Tibial artery (tissue), 4 donors: ENCODE results near the gene PPP1R3D.

ENCODE experiments used
- DNase-seq, 2 donors: peaks; one replicate each; pipeline ENCODE4 v3.0.0-alpha.2; 2019
- H3K27ac ChIP-seq, 2 donors: fragments of 200-600 bp; sonication (generic) in 1 of 2; 1 replicate in 1 of 2; 2 replicates in 1 of 2; pipeline ENCODE4 v1.5.1; 2018 to 2019; ENCODE audit warnings: mild to moderate bottlenecking in 1 of 2
- H3K27me3 ChIP-seq, 2 donors: fragments of 200-600 bp; sonication (generic) in 1 of 2; one replicate each; pipeline versions ENCODE4 v1.5.1 to v1.6.0; 2016 to 2019
- H3K36me3 ChIP-seq, 3 donors: fragments of 200-600 bp; sonication (generic) in 2 of 3; one replicate each; pipeline ENCODE4 v1.5.1; 2016 to 2019; ENCODE audit warnings: mild to moderate bottlenecking in 2 of 3
- H3K4me1 ChIP-seq, 4 donors: fragments of 200-600 bp; sonication (generic) in 2 of 4; 1 replicate in 3 of 4; 2 replicates in 1 of 4; pipeline ENCODE4 v1.5.1; 2016 to 2019
- H3K4me3 ChIP-seq, 2 donors: fragments of 200-600 bp; sonication (generic) in 1 of 2; 1 replicate in 1 of 2; 2 replicates in 1 of 2; pipeline ENCODE4 v1.5.1; 2018 to 2019; ENCODE audit warnings: mild to moderate bottlenecking in 2 of 2
- H3K9me3 ChIP-seq, 3 donors: fragments of 200-600 bp; sonication (generic) in 1 of 3; one replicate each; pipeline ENCODE4 v1.5.1; 2016 to 2019
- intact Hi-C: fragments of 100-400 bp; cut with DNase I; formaldehyde crosslinking; loops from one replicate; pipeline ENCODE4 v1.15.0; 2023; ENCODE audit warnings: low total_unique reads
- TF ChIP-seq, protein P1 (sequence below), 2 experiments: fragments of 200-600 bp in 1 of 2; fragments of 450-650 bp in 1 of 2; IDR thresholded peaks; one replicate each; pipeline ENCODE4 v1.5.1; 2017 to 2019; ENCODE audit warnings: antibody characterized with exemption in 2 of 2, mild to moderate bottlenecking in 1 of 2, moderate library complexity in 1 of 2

Gene PPP1R3D

GRCh38 chr20:59912609-59913008 is 27.5 kb downstream of the PPP1R3D start:
- H3K4me1 ChIP-seq: no peaks in the 10 kb centered on the region
- intact Hi-C loops: no loop called here
- TF ChIP-seq, protein P1, sequence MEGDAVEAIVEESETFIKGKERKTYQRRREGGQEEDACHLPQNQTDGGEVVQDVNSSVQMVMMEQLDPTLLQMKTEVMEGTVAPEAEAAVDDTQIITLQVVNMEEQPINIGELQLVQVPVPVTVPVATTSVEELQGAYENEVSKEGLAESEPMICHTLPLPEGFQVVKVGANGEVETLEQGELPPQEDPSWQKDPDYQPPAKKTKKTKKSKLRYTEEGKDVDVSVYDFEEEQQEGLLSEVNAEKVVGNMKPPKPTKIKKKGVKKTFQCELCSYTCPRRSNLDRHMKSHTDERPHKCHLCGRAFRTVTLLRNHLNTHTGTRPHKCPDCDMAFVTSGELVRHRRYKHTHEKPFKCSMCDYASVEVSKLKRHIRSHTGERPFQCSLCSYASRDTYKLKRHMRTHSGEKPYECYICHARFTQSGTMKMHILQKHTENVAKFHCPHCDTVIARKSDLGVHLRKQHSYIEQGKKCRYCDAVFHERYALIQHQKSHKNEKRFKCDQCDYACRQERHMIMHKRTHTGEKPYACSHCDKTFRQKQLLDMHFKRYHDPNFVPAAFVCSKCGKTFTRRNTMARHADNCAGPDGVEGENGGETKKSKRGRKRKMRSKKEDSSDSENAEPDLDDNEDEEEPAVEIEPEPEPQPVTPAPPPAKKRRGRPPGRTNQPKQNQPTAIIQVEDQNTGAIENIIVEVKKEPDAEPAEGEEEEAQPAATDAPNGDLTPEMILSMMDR (IDR thresholded peaks at IDR 0.05): no peak
- H3K36me3 ChIP-seq: no peaks in the 10 kb centered on the region
- no peaks in the 10 kb centered on the region for H3K9me3 ChIP-seq
- no peaks in the 10 kb centered on the region for H3K27me3 ChIP-seq
- DNase-seq: no peak
- H3K27ac ChIP-seq: no peak overlapping the region
- H3K4me3 ChIP-seq: no peak overlapping the region

DNA sequence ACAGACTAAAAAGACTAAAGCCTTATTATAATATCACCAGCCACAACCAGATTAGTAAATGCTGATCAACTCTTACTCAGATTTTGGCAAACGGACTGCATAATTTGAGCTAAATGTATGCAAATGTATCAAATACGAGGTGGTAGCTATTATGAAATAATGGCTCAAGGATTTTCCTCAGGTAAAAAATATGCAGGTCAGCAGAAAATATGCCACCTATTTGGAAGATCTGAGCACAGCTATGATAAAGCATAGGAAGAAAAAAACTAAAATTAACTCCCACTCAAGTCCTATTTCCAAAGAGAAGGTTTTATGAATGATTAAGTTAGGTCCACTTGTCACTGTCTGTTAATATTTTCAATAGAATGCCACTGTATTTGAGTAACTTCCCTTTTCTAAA is 29.1 kb downstream of the PPP1R3D start:
- intact Hi-C loops: no loop called here
- DNase-seq: no peak
- no peaks in the 10 kb centered on the region for H3K4me1 ChIP-seq
- TF ChIP-seq, protein P1 (IDR thresholded peaks at IDR 0.05): no peak
- H3K27ac ChIP-seq: no peak overlapping the region
- H3K36me3 ChIP-seq: no peaks in the 10 kb centered on the region
- H3K27me3 ChIP-seq: no peaks in the 10 kb centered on the region
- H3K9me3 ChIP-seq: no peaks in the 10 kb centered on the region
- H3K4me3 ChIP-seq: no peak overlapping the region

DNA sequence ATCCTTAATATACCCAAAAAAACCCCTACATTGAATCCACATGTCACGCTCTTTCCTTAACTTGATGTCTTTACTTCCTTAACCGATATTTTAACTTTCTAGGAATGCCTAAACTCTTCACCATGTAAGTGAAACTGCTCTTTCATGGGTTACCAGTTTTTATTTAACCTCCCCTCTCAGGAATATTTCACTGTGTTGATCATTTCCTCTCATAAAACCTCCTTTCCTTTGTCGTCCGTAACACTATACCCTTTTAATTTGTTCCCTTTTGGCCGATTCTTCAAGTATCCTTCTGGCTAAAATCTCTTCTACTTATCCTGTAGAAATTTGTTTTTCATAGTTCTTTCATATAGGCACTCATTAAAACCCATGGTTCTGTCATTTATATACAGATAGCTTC is 31.2 kb downstream of the PPP1R3D start:
- no peaks in the 10 kb centered on the region for H3K27me3 ChIP-seq
- H3K4me1 ChIP-seq: no peaks in the 10 kb centered on the region
- H3K4me3 ChIP-seq: no peak overlapping the region
- no peaks in the 10 kb centered on the region for H3K36me3 ChIP-seq
- H3K9me3 ChIP-seq: no peaks in the 10 kb centered on the region
- no peak overlapping the region for H3K27ac ChIP-seq
- TF ChIP-seq, protein P1 (IDR thresholded peaks at IDR 0.05): no peak
- DNase-seq: no peak
- intact Hi-C loops: no loop called here

GRCh38 chr20:59903621-59904020 is 36.5 kb downstream of the PPP1R3D start:
- Histone ChIP-seq H3K27me3 (no peaks in the 10 kb centered on the region), H3K4me3 (no peak overlapping the region), H3K9me3 (no peaks in the 10 kb centered on the region), H3K36me3 (no peaks in the 10 kb centered on the region), H3K4me1 (no peaks in the 10 kb centered on the region), H3K27ac (no peak overlapping the region)
- TF ChIP-seq, protein P1 (IDR thresholded peaks at IDR 0.05): no peak
- intact Hi-C loops: no loop called here
- DNase-seq: no peak

DNA sequence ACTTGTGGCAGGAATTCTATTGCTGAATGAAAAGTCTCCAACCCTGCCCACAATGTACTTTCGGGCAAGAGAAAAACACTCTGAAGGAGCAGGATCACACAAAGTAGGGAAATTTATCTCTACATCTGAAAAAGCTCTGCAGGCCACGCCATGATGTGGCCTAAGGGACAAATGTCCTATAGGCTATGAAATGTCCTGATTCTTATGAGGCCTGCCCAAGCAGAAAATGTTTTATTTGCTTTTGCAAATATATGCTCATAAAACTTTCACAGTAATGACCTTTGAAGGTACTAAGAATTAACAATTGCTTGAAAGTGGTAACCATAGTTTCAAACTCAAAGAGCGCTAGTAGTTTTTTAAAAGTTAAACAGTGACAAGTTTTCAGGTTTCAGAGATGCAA is 37.6 kb downstream of the PPP1R3D start:
- Histone ChIP-seq H3K9me3 (no peaks in the 10 kb centered on the region), H3K27me3 (no peaks in the 10 kb centered on the region), H3K4me3 (no peak overlapping the region), H3K36me3 (no peaks in the 10 kb centered on the region), H3K4me1 (no peaks in the 10 kb centered on the region), H3K27ac (no peak overlapping the region)
- TF ChIP-seq, protein P1 (IDR thresholded peaks at IDR 0.05): no peak
- intact Hi-C loops: no loop called here
- DNase-seq: no peak

- TF ChIP-seq, protein P1 (IDR thresholded peaks at IDR 0.05): no peak
- no peak overlapping the region for H3K27ac ChIP-seq
- H3K36me3 ChIP-seq: no peaks in the 10 kb centered on the region
- no peaks in the 10 kb centered on the region for H3K9me3 ChIP-seq
- DNase-seq: no peak
- H3K4me1 ChIP-seq: no peaks in the 10 kb centered on the region
- H3K27me3 ChIP-seq: no peaks in the 10 kb centered on the region
- H3K4me3 ChIP-seq: no peak overlapping the region
- intact Hi-C loops: no loop called here
Measured at GRCh38 chr20:59895908-59896307, 44.2 kb downstream of the PPP1R3D start.
